ENCODE measurements around the gene ZNF362.

Gene ZNF362

DNA sequence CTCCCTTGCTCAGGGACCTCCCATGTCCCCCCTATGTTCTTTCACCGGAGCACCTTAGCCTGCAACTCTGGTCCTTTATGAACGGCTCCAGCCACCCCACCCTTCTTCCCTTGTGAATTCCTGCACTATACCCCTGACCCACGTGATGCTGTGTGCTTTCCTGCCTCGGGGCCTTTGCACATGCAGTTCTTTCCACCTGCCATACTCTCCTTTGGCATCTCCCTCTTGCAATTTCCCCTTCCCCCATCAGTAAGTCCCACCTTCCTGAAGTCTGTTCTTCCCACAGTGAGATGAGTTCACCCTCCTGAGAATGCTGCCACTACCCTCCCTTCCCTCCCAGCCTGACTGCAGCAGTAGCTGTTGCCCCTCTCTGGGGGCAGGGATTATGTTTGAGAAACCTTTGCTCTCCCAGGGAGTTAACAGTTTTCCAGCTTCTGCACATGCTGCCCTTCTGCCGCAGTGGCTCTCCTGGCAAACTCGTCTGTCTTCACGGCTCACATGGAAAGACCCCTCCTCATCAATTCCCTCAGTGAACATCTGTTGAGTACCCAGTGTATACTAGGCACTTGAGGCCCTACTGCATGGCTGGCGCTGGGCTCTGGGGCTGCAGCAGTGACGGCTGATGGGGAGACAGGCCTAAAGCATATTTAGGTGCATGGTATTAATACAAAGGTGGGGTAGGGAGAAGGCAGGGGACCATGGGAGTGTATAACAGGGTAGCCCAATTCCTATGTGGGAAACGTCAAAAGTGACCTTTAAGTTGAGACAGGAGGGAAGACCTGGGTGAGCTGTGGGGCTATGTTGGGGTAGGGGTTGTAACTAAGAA is 9.7 kb downstream of the ZNF362 start:
- TF ChIP-seq, protein P1, sequence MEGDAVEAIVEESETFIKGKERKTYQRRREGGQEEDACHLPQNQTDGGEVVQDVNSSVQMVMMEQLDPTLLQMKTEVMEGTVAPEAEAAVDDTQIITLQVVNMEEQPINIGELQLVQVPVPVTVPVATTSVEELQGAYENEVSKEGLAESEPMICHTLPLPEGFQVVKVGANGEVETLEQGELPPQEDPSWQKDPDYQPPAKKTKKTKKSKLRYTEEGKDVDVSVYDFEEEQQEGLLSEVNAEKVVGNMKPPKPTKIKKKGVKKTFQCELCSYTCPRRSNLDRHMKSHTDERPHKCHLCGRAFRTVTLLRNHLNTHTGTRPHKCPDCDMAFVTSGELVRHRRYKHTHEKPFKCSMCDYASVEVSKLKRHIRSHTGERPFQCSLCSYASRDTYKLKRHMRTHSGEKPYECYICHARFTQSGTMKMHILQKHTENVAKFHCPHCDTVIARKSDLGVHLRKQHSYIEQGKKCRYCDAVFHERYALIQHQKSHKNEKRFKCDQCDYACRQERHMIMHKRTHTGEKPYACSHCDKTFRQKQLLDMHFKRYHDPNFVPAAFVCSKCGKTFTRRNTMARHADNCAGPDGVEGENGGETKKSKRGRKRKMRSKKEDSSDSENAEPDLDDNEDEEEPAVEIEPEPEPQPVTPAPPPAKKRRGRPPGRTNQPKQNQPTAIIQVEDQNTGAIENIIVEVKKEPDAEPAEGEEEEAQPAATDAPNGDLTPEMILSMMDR (IDR thresholded peaks at IDR 0.05; ENCODE audit: borderline replicate concordance, control extremely low read depth, extremely low read depth, insufficient read depth, missing control alignments) = no peak
- in situ Hi-C loops (cut with MboI; ENCODE audit: low sequenced_read_pairs, unreplicated experiment) = no loop called here
- no peak for DNase-seq (ENCODE audit: low spot score)

DNA sequence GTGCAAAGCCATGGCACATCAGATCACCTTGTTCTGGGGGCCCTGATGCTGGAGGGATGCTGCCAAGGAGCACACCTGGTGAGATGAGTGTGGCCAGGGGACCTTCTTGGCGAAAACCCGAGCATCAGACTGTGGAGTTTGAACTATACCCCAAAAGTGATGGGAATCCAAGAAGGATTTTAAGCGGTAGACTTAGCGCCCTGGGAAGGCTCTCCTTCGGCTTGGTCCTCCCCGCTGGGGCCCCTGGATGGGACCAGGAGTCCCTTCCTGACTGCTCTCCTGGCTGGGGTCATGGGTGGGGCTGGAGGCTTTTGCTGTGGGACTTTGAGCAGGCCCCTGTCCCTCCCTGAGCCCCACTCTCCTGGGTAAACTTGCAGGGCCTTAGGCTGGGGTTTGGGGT is 10.5 kb downstream of the ZNF362 start:
- TF ChIP-seq, protein P1 (IDR thresholded peaks at IDR 0.05; ENCODE audit: borderline replicate concordance, control extremely low read depth, extremely low read depth, insufficient read depth, missing control alignments) = no peak
- in situ Hi-C loops (cut with MboI; ENCODE audit: low sequenced_read_pairs, unreplicated experiment) = no loop called here
- DNase-seq (ENCODE audit: low spot score) = no peak

DNA sequence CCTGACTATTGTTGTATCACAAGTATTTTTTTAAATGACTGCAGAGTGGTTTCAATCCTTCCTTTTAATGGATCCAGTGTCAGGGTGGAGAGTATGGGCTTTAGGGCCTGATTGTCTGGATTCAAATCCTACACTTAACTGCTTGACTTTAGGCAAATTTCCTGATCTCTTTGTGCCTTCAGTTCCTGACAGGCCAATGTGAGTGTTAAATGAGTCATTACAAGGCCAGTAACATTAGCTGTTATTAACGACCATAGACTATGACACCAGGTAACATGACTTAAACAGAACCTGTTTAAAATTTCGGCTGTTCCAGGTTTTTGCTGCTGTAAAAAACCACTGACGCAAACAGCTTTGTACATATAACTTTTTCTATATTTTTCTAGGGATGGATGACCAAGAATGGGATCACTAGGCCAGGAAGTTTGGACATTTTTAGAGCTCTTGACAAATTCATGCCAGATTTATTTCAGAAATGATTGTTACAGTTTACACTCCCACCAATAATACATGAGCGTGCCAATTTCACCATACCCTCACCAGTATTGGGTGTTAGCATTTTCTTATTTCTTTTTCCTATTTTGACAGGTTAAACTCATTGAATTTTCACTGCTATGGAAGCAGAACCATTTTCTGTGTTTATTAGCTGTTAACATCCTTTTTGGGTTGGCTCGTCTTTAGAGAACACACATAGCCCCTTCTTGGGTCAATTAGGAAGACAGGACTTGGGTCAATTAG is 11.3 kb downstream of the ZNF362 start:
- TF ChIP-seq, protein P1 (IDR thresholded peaks at IDR 0.05; ENCODE audit: borderline replicate concordance, control extremely low read depth, extremely low read depth, insufficient read depth, missing control alignments) = no peak
- no peak for DNase-seq (ENCODE audit: low spot score)
- in situ Hi-C loops (cut with MboI; ENCODE audit: low sequenced_read_pairs, unreplicated experiment) = no loop called here

DNA sequence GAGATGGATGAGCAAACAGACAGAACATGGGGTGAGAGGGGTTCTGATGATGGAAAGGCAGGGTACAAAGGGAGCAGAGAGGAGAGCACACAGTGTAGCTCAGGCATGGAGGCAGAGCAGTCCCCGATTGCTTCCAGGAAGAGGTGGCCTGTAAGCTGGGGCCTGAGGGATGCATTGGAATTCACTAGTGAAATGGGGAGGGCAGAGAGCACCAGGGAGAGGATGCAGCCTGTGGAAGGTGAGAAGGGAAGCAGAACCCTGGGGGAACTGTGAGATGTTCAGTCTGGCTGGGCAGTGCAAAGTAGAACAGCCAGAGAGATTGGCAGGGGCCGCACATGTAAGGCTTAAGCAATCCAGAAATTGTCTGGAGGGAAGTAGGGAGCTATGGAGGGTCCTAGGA is 12.2 kb downstream of the ZNF362 start:
- in situ Hi-C loops (cut with MboI; ENCODE audit: low sequenced_read_pairs, unreplicated experiment) = no loop called here
- DNase-seq (ENCODE audit: low spot score) = no peak
- TF ChIP-seq, protein P1 (IDR thresholded peaks at IDR 0.05; ENCODE audit: borderline replicate concordance, control extremely low read depth, extremely low read depth, insufficient read depth, missing control alignments) = no peak

DNA sequence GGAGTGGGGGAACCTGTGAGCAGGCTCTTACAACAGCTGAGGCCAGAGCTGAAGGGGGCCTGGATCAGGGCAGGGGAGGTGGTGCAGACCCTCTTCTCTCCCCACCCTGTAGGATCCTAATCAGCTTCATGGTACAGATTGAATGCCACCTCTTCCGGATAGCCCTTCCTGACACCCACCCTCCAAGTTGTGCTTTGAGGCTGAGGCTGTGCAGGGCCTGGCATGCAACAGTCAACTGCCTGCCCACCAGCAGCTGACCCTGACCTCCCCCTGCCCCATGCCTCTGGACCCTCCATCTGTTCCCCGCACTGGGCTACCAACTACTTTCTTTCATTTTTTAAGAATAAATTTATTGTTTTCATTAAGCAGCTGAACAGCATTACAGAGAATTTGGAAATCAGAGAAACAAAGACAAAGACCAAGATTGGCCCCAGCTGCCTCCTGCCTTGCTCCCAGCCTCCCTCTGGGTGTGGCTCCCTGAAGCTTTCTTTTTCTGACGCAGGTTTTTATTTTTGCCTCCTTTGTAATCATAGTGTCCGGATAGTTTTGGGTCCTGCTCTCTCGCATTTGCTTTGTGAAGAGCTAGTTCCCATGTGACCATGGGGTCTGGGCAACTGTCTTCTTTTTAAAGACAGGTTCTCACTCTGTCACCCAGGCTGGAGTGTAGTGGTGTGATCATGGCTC is 12.8 kb downstream of the ZNF362 start:
- TF ChIP-seq, protein P1 (IDR thresholded peaks at IDR 0.05; ENCODE audit: borderline replicate concordance, control extremely low read depth, extremely low read depth, insufficient read depth, missing control alignments) = no peak
- in situ Hi-C loops (cut with MboI; ENCODE audit: low sequenced_read_pairs, unreplicated experiment) = no loop called here
- no peak for DNase-seq (ENCODE audit: low spot score)

DNA sequence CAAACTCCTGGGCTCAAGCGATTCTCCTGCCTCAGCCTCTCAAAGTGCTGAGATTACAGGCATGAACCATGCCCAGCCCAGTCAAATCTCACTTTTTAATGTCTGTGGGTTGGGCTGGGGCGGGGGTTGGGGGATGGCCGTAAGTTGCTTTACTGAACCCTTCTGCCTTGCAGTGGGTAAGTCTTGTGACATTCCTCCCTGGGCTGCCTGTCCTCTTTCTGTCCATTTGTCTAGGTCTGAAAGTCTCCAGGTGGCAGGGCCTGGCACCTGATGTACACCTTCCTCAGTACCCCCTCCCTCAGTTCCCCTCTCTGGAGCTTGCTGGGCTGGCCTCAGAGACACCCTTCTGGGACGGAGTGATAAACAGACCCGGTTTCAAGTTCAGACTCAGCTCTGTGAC is 13.3 kb downstream of the ZNF362 start:
- no peak for DNase-seq (ENCODE audit: low spot score)
- in situ Hi-C loops (cut with MboI; ENCODE audit: low sequenced_read_pairs, unreplicated experiment) = no loop called here
- TF ChIP-seq, protein P1 (IDR thresholded peaks at IDR 0.05; ENCODE audit: borderline replicate concordance, control extremely low read depth, extremely low read depth, insufficient read depth, missing control alignments) = no peak

All from GM13976 (cell line).